NT2/D1 (cell line): ENCODE data around the gene PCDHGA7.

Experiments used
- SUZ12 ChIP-seq: IDR thresholded peaks from 2 replicates; pipeline ENCODE4 v1.6.1; 2011; ENCODE audit not compliant: insufficient read length, insufficient read depth; ENCODE audit errors: extremely low read depth
- YY1 ChIP-seq: IDR thresholded peaks from 2 replicates; pipeline ENCODE4 v1.6.1; 2011; ENCODE audit not compliant: insufficient read length, insufficient read depth
- ZNF274 ChIP-seq: IDR thresholded peaks from 2 replicates; pipeline ENCODE4 v1.6.1; 2011; ENCODE audit warnings: mild to moderate bottlenecking, low read depth, low read length

- TF ChIP-seq ZNF274: no peak
- TF ChIP-seq YY1: no peak
- no peak for TF ChIP-seq SUZ12
Observed at GRCh38 chr5:141345327-141345726, 37.2 kb upstream of the PCDHGA7 start.
